Measurements from ENCODE around the gene ARSB. TPM values are rescaled to one million over a fixed set of nuclear protein-coding genes. Genes with fewer than 3 reads are reported as not detected.

Gene ARSB
- total RNA-seq, 4 donors from 2014 or later = 9.1 to 12.7 (median 10.7) TPM

GRCh38 chr5:79022771-79023170 lies 37.7 kb upstream of the ARSB start:
- Histone ChIP-seq H3K9me3 (no peaks in the 10 kb centered on the region), H3K27ac (no peak overlapping the region), H3K4me1 (peaks cover 0 to 21% (median 5%) of the 10 kb centered on the region in 4 donors), H3K4me3 (no peak overlapping the region), H3K36me3 (no peaks in the 10 kb centered on the region), H3K27me3 (peaks cover 5% of the 10 kb centered on the region)
- intact Hi-C loops (cut with DNase I; ENCODE audit: low total_unique reads) (loop anchor here (5.0 to 10.0 kb wide), 3 partner anchors 110 to 445 kb away; partner anchors contain the start of gene JMY), in situ Hi-C loops (cut with MboI; ENCODE audit: low pct_ligation_motif_present in 1 of 4, low pct_unique_long_range_greater_than_20kb in 1 of 4, low sequenced_read_pairs in 3 of 4) (loop anchor here in 3 of 4 donors (10.0 to 25.0 kb wide), 3 partner anchors 112 to 440 kb away; no protein-coding TSS in a partner anchor)
- no peak for DNase-seq
- WGBS, 2 donors (ENCODE audit: low coverage in 1 of 2) = 74 to 81% methylated on average over 2 of the region's 2 CpGs
- no peak for TF ChIP-seq POLR2A (IDR thresholded peaks at IDR 0.05)
- TF ChIP-seq EP300 (IDR thresholded peaks at IDR 0.05; ENCODE audit: low read depth) = no peak
- no peak for TF ChIP-seq CTCF (IDR thresholded peaks at IDR 0.05)
- TF ChIP-seq POLR2AphosphoS5 (IDR thresholded peaks at IDR 0.05) = no peak

GRCh38 chr5:79021753-79022152 lies 36.6 kb upstream of the ARSB start:
- 41 to 58% methylated on average over 3 to 4 of the region's 4 CpGs for WGBS, 2 donors (ENCODE audit: low coverage in 1 of 2)
- intact Hi-C loops (cut with DNase I; ENCODE audit: low total_unique reads) (loop anchor here (5.0 to 10.0 kb wide), 3 partner anchors 111 to 446 kb away; partner anchors contain the start of gene JMY), in situ Hi-C loops (cut with MboI; ENCODE audit: low pct_ligation_motif_present in 1 of 4, low pct_unique_long_range_greater_than_20kb in 1 of 4, low sequenced_read_pairs in 3 of 4) (loop anchor here in 3 of 4 donors (10.0 to 25.0 kb wide), 3 partner anchors 113 to 441 kb away; no protein-coding TSS in a partner anchor)
- Histone ChIP-seq H3K36me3 (no peaks in the 10 kb centered on the region), H3K27me3 (peaks cover 5% of the 10 kb centered on the region), H3K27ac (no peak overlapping the region), H3K4me3 (no peak overlapping the region), H3K9me3 (no peaks in the 10 kb centered on the region), H3K4me1 (peaks cover 0 to 21% (median 5%) of the 10 kb centered on the region in 4 donors)
- no peak for DNase-seq
- TF ChIP-seq EP300 (IDR thresholded peaks at IDR 0.05; ENCODE audit: low read depth) (no peak), CTCF (IDR thresholded peaks at IDR 0.05) (no peak), POLR2A (IDR thresholded peaks at IDR 0.05) (no peak), POLR2AphosphoS5 (IDR thresholded peaks at IDR 0.05) (no peak)

- in situ Hi-C loops (cut with MboI; ENCODE audit: low pct_ligation_motif_present in 1 of 4, low pct_unique_long_range_greater_than_20kb in 1 of 4, low sequenced_read_pairs in 3 of 4) = loop anchor here in 3 of 4 donors (10.0 to 25.0 kb wide), 3 partner anchors 114 to 441 kb away; no protein-coding TSS in a partner anchor
Observed at GRCh38 chr5:79020861-79021561, 35.9 kb upstream of the ARSB start.

More at GRCh38 chr5:79020861-79021561, 35.9 kb upstream of the ARSB start:
- Histone ChIP-seq H3K4me3 (no peak overlapping the region), H3K4me1 (peaks cover 0 to 21% (median 5%) of the 10 kb centered on the region in 4 donors), H3K27me3 (peaks cover 5% of the 10 kb centered on the region), H3K36me3 (no peaks in the 10 kb centered on the region), H3K9me3 (no peaks in the 10 kb centered on the region), H3K27ac (peak overlapping the region in 1 of 4 donors; percentile 19)
- peak; percentile 49 for DNase-seq
- intact Hi-C loops (cut with DNase I; ENCODE audit: low total_unique reads) = loop anchor here (5.0 to 10.0 kb wide), 3 partner anchors 111 to 446 kb away; partner anchors contain the start of gene JMY
- TF ChIP-seq POLR2A (IDR thresholded peaks at IDR 0.05) = no peak
- peak in 1 of 3 donors; percentile 6 for TF ChIP-seq POLR2AphosphoS5 (IDR thresholded peaks at IDR 0.05)
- TF ChIP-seq CTCF (IDR thresholded peaks at IDR 0.05) = peak; percentile 58 to 73 (median 71)
- no peak for TF ChIP-seq EP300 (IDR thresholded peaks at IDR 0.05; ENCODE audit: low read depth)
- WGBS, 2 donors (ENCODE audit: low coverage in 1 of 2) = 19 to 22% methylated on average over 13 to 14 of the region's 14 CpGs

All from transverse colon (tissue), 4 donors.